KMS-11 (cell line): ENCODE data around the gene COX6A1.

ENCODE experiments used
- H2AFZ ChIP-seq: fragments of 200-600 bp; sonication (generic); 2 replicates; pipeline ENCODE4 v1.6.1; 2016; ENCODE audit warnings: antibody characterized with exemption, mixed run types, low read depth
- H3K27ac ChIP-seq: fragments of 200-600 bp; sonication (generic); 2 replicates; pipeline ENCODE4 v1.6.1; 2016; ENCODE audit warnings: mild to moderate bottlenecking, mixed run types
- H3K27me3 ChIP-seq: fragments of 200-600 bp; sonication (generic); 2 replicates; pipeline ENCODE4 v1.6.1; 2017; ENCODE audit warnings: mild to moderate bottlenecking, low read depth, mixed run types, moderate library complexity; ENCODE audit not compliant: insufficient read depth
- H3K36me3 ChIP-seq: fragments of 200-600 bp; sonication (generic); 2 replicates; pipeline ENCODE4 v1.6.1; 2017; ENCODE audit warnings: mild to moderate bottlenecking, mixed run types; ENCODE audit not compliant: insufficient read depth
- H3K4me1 ChIP-seq: fragments of 200-600 bp; sonication (generic); 2 replicates; pipeline ENCODE4 v1.6.1; 2016; ENCODE audit warnings: mild to moderate bottlenecking, low read depth, mixed run types; ENCODE audit not compliant: poor library complexity, severe bottlenecking
- H3K4me2 ChIP-seq: fragments of 200-600 bp; sonication (generic); 2 replicates; pipeline ENCODE4 v1.7.0; 2016; ENCODE audit warnings: mild to moderate bottlenecking, mixed run types
- H3K4me3 ChIP-seq: fragments of 200-600 bp; sonication (generic); IDR thresholded peaks from 2 replicates; pipeline ENCODE4 v1.6.1; 2017; ENCODE audit warnings: low read depth, low read length, mixed read lengths; ENCODE audit not compliant: insufficient read depth
- H3K79me2 ChIP-seq: fragments of 200-600 bp; sonication (generic); 2 replicates; pipeline ENCODE4 v1.6.1; 2016; ENCODE audit warnings: low read depth, mixed run types; ENCODE audit not compliant: insufficient read depth
- H3K9ac ChIP-seq: fragments of 200-600 bp; sonication (generic); 2 replicates; pipeline ENCODE4 v1.6.1; 2016; ENCODE audit warnings: mild to moderate bottlenecking, mixed run types
- H4K20me1 ChIP-seq: fragments of 200-600 bp; sonication (generic); 2 replicates; pipeline ENCODE4 v1.6.1; 2016; ENCODE audit warnings: mild to moderate bottlenecking, mixed run types; ENCODE audit not compliant: insufficient read depth
- TF ChIP-seq, protein P1 (sequence below): fragments of 200-600 bp; sonication (generic); conservative IDR thresholded peaks from 2 replicates; pipeline ENCODE4 v1.6.1; 2017; ENCODE audit warnings: low read depth, mild to moderate bottlenecking, antibody characterized with exemption, low read length, moderate library complexity, mixed read lengths

COX6A1 gene

GRCh38 chr12:120462099-120462640 lies 24.3 kb downstream of the COX6A1 start:
- H3K27ac ChIP-seq: no peak overlapping the region
- H3K36me3 ChIP-seq: peaks cover 4% of the 10 kb centered on the region; the same call in 1 of the 2 replicates
- TF ChIP-seq, protein P1, sequence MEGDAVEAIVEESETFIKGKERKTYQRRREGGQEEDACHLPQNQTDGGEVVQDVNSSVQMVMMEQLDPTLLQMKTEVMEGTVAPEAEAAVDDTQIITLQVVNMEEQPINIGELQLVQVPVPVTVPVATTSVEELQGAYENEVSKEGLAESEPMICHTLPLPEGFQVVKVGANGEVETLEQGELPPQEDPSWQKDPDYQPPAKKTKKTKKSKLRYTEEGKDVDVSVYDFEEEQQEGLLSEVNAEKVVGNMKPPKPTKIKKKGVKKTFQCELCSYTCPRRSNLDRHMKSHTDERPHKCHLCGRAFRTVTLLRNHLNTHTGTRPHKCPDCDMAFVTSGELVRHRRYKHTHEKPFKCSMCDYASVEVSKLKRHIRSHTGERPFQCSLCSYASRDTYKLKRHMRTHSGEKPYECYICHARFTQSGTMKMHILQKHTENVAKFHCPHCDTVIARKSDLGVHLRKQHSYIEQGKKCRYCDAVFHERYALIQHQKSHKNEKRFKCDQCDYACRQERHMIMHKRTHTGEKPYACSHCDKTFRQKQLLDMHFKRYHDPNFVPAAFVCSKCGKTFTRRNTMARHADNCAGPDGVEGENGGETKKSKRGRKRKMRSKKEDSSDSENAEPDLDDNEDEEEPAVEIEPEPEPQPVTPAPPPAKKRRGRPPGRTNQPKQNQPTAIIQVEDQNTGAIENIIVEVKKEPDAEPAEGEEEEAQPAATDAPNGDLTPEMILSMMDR: no peak
- H2AFZ ChIP-seq: no peak overlapping the region
- no peak overlapping the region for H3K4me3 ChIP-seq
- H4K20me1 ChIP-seq: 0 out of 2 replicates have a peak, but pooled peaks cover 3% of the 10 kb centered on the region
- no peak overlapping the region for H3K9ac ChIP-seq
- H3K4me2 ChIP-seq: no peak overlapping the region
- H3K4me1 ChIP-seq: peaks cover 5% of the 10 kb centered on the region
- no peaks in the 10 kb centered on the region for H3K27me3 ChIP-seq
- peaks cover 27% of the 10 kb centered on the region; the same call in 1 of the 2 replicates for H3K79me2 ChIP-seq

DNA sequence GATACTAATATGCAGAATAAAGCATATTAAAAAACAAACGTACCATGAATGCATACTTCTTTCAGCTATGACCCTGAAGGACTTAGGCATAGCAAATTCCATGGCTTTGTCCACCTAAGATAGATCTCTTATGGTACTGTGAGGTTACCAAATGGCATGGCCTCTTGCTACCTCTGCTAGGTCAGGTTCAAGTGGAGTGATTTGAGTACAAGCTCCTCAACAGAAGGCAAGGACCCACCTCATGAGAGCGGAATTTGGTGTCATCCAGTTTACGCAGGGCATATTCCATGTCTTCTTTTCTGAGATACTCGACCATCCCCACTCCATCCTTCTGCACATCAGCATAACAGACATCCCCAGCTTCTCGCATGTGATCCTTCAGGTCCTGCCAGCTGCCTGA lies 25.8 kb downstream of the COX6A1 start:
- peaks cover 4% of the 10 kb centered on the region; the same call in 1 of the 2 replicates for H3K36me3 ChIP-seq

GRCh38 chr12:120465756-120466155 lies 27.8 kb downstream of the COX6A1 start:
- Histone ChIP-seq H3K79me2 (peaks cover 46% of the 10 kb centered on the region), H4K20me1 (0 out of 2 replicates have a peak, but pooled peaks cover 3% of the 10 kb centered on the region), H3K4me3 (no peak overlapping the region), H3K4me1 (peaks cover 9% of the 10 kb centered on the region), H3K27me3 (no peaks in the 10 kb centered on the region), H3K9ac (no peak overlapping the region), H3K4me2 (no peak overlapping the region), H3K27ac (no peak overlapping the region), H3K36me3 (peaks cover 4% of the 10 kb centered on the region; the same call in 1 of the 2 replicates), H2AFZ (no peak overlapping the region)
- TF ChIP-seq, protein P1: no peak

More for the DNA sequence above, 25.8 kb downstream of the COX6A1 start:
- H3K9ac ChIP-seq: no peak overlapping the region
- H3K4me2 ChIP-seq: no peak overlapping the region
- H2AFZ ChIP-seq: no peak overlapping the region
- no peak overlapping the region for H3K27ac ChIP-seq
- no peaks in the 10 kb centered on the region for H3K27me3 ChIP-seq
- TF ChIP-seq, protein P1: no peak
- H3K79me2 ChIP-seq: peaks cover 42% of the 10 kb centered on the region
- H4K20me1 ChIP-seq: 0 out of 2 replicates have a peak, but pooled peaks cover 3% of the 10 kb centered on the region
- no peak overlapping the region for H3K4me3 ChIP-seq
- peaks cover 9% of the 10 kb centered on the region for H3K4me1 ChIP-seq

DNA sequence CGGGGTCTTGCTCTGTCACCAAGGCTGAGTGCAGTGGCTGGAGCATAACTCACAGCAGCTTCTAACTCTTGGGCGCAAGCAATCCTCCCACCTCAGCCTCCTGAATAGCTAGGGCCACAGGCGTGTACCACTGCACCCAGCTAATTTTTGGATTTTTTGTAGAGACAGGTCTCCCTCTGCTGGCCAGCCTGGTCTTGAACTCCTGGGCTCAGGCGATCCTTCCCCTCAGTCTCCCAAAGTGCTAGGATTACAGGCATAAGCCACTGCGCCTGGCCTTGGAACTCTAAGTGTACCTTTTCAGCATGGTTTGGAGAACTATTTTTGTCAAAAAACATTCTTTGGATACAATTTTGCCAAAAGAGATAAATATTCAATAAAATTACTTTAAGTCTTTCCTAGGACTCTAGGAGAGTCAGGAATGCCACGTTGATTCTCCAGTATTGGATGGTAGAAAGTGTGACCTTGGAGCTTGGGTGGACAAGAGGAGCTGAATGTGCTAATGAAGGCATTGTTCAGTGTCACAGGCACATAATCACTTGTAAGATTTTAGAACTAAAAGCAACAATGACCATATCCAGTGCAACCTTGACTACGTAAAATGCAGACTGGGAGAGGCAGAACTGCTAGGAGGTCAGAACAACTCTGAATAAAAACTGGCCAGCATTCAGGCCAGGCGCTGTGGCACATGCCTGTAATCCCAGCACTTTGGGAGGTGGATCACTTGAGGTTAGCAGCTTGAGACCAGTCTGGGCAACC lies 28.8 kb downstream of the COX6A1 start:
- H2AFZ ChIP-seq: no peak overlapping the region
- TF ChIP-seq, protein P1: peak; percentile 62
- no peak overlapping the region for H3K4me3 ChIP-seq
- no peak overlapping the region for H3K4me2 ChIP-seq
- peaks cover 46% of the 10 kb centered on the region for H3K79me2 ChIP-seq
- no peak overlapping the region for H3K27ac ChIP-seq
- no peaks in the 10 kb centered on the region for H3K27me3 ChIP-seq
- H3K4me1 ChIP-seq: peaks cover 9% of the 10 kb centered on the region
- H3K9ac ChIP-seq: no peak overlapping the region
- peaks cover 4% of the 10 kb centered on the region; the same call in 1 of the 2 replicates for H3K36me3 ChIP-seq
- 0 out of 2 replicates have a peak, but pooled peaks cover 3% of the 10 kb centered on the region for H4K20me1 ChIP-seq
